HepG2 (cell line): ENCODE results near the gene IFIH1. TPM values are rescaled to one million over a fixed set of nuclear protein-coding genes. Genes with fewer than 3 reads are reported as not detected.
A peak's percentile ranks its signal among the peaks of the same experiment; 100 is the strongest.

Experiments
- ATAC-seq: fragments of 200-7000 bp; cut with Tn5 transposase; 3 replicates; pipeline ENCODE4 v1.9.1; 2020; ENCODE audit warnings: mild to moderate bottlenecking, moderate library complexity
- BruUV-seq: library from RNA; stranded (reverse); fragments of 400-500 nt; replicated peaks from 2 replicates; lab custom pipeline; 2021; lab: Mats Ljungman, UMichigan
- CTCF ChIA-PET: fragments of 300-600 bp; formaldehyde crosslinking; extraction: SDS; loops from one replicate; lab custom pipeline; 2021; ENCODE audit warnings: low total read pairs, inconsistent platforms, low intra/inter-chr PET ratio; lab: Yijun Ruan, JAX
- POLR2A ChIA-PET: fragments of 350-600 bp; sonication (Branson Sonifier 250); formaldehyde crosslinking; loops from one replicate; lab custom pipeline; 2020; ENCODE audit warnings: antibody characterized with exemption, inconsistent platforms; lab: Yijun Ruan, JAX
- DNase-seq: peaks from one replicate; pipeline ENCODE4 v3.0.0-alpha.2; 2015; ENCODE audit warnings: low spot score
- FAIRE-seq: peaks from 3 replicates; lab custom pipeline; 2011; peaks lifted over from hg19 to GRCh38; lab: Jason Lieb, UNC
- H2AFZ ChIP-seq: one replicate; pipeline ENCODE4 v1.6.1; 2011; ENCODE audit warnings: low read length, inconsistent platforms
- H3K27ac ChIP-seq: fragments of 300-600 bp; 3 replicates; pipeline ENCODE4 v1.8.0; 2011; ENCODE audit warnings: mixed run types, mild to moderate bottlenecking, mixed read lengths, low read length, inconsistent platforms; ENCODE audit not compliant: insufficient read depth; ENCODE audit errors: extremely low read length
- H3K27me3 ChIP-seq, 2 experiments: fragments of 200-600 bp in 1 of 2; 2 replicates in 1 of 2; 3 replicates in 1 of 2; pipeline versions ENCODE4 v1.6.0 to v1.8.0; 2011; ENCODE audit warnings: low read length in 2 of 2, mild to moderate bottlenecking in 2 of 2, moderate library complexity in 2 of 2, inconsistent platforms in 1 of 2; ENCODE audit not compliant: insufficient read depth in 2 of 2, control insufficient read depth in 1 of 2
- H3K36me3 ChIP-seq, 2 experiments: fragments of 200-600 bp in 1 of 2; replicated peaks in 1 of 2; 2 replicates in 1 of 2; 3 replicates in 1 of 2; pipeline versions ENCODE4 v1.5.1 to v1.8.0; 2011; ENCODE audit warnings: low read length in 2 of 2, inconsistent platforms in 1 of 2; ENCODE audit not compliant: insufficient read depth in 2 of 2, control insufficient read depth in 1 of 2
- H3K4me1 ChIP-seq: 2 replicates; pipeline ENCODE4 v1.5.1; 2012; ENCODE audit warnings: low read length, inconsistent platforms; ENCODE audit not compliant: insufficient read depth
- H3K4me2 ChIP-seq: 2 replicates; pipeline ENCODE4 v1.6.0; 2011; ENCODE audit warnings: low read depth, low read length, inconsistent platforms
- H3K4me3 ChIP-seq, 3 experiments: fragments of 200-600 bp in 1 of 3; sonication (generic), shearing (Covaris generic) in 1 of 3; replicated peaks in 1 of 3; 2 replicates each; pipeline ENCODE4 v1.5.1; 2011 to 2016; ENCODE audit warnings: low read length in 3 of 3, inconsistent platforms in 2 of 3, low read depth in 2 of 3, mild to moderate bottlenecking in 2 of 3, control low read depth in 1 of 3, mixed read lengths in 1 of 3; ENCODE audit not compliant: insufficient read depth in 1 of 3
- H3K79me2 ChIP-seq: one replicate; pipeline ENCODE4 v1.6.1; 2011; ENCODE audit warnings: low read length, inconsistent platforms; ENCODE audit not compliant: insufficient read depth
- H3K9ac ChIP-seq: 2 replicates; pipeline ENCODE4 v1.6.0; 2011; ENCODE audit warnings: mild to moderate bottlenecking, low read depth, low read length, inconsistent platforms; ENCODE audit not compliant: insufficient read depth
- H3K9me3 ChIP-seq: 2 replicates; pipeline ENCODE4 v1.5.1; 2012; ENCODE audit warnings: mild to moderate bottlenecking, low read length
- H4K20me1 ChIP-seq: 2 replicates; pipeline ENCODE4 v1.6.0; 2011; ENCODE audit warnings: inconsistent platforms, mild to moderate bottlenecking, low read length, moderate library complexity; ENCODE audit not compliant: insufficient read depth
- ATF7 ChIP-seq, 2 experiments: fragments of 450-650 bp in 1 of 2; sonication (generic) in 1 of 2; formaldehyde crosslinking in 1 of 2; IDR thresholded peaks; 2 replicates each; pipeline versions ENCODE4 v1.4.0 to v1.6.1; 2016 to 2020; ENCODE audit warnings: antibody characterized with exemption in 1 of 2, mild to moderate bottlenecking in 1 of 2, missing genetic modification reagents in 1 of 2
- GABPA ChIP-seq, 2 experiments: IDR thresholded peaks; 2 replicates each; pipeline ENCODE4 v1.6.1; 2011 to 2016; ENCODE audit warnings: low read depth in 2 of 2, low read length in 1 of 2, missing biosample characterization in 1 of 2, missing genetic modification characterization in 1 of 2
- KAT2B ChIP-seq: fragments of 150-350 bp; IDR thresholded peaks from 2 replicates; pipeline ENCODE4 v1.6.1; 2014; ENCODE audit warnings: low read depth, low read length, borderline replicate concordance
- SP5 ChIP-seq: IDR thresholded peaks from 2 replicates; pipeline ENCODE4 v1.6.1; 2016; ENCODE audit warnings: low read depth, borderline replicate concordance
- ZFP90 ChIP-seq: sonication (generic); formaldehyde crosslinking; IDR thresholded peaks from 2 replicates; pipeline ENCODE4 v1.8.0; 2022; ENCODE audit warnings: missing genetic modification reagents, mild to moderate bottlenecking, inconsistent platforms, borderline replicate concordance
- ZKSCAN1 ChIP-seq: fragments of 150-350 bp; IDR thresholded peaks from 2 replicates; pipeline ENCODE4 v1.6.1; 2014; ENCODE audit warnings: low read length
- WGBS: methylation state at CpG from one replicate; pipeline ENCODE4 v1.1.6; 2017; ENCODE audit warnings: low lambda C conversion rate; 5-methylcytosine and 5-hydroxymethylcytosine counted together
- in situ Hi-C: cut with HindIII; loops from 2 replicates; pipeline ENCODE4 v1.10.0; 2017; ENCODE audit warnings: low pct_unique_long_range_greater_than_20kb; ENCODE audit not compliant: extremely low pct_ligation_motif_present
- intact Hi-C: fragments of 100-400 bp; cut with micrococcal nuclease; formaldehyde crosslinking; loops from one replicate; pipeline ENCODE4 v1.10.0; 2022; ENCODE audit not compliant: unreplicated experiment
- polyA plus RNA-seq, 8 experiments: library from polyadenylated mRNA; depleted of rRNA in 3 of 8; stranded (reverse) in 7 of 8; unstranded in 1 of 8; fragments of >200 nt; fragmentation: Illumina TruSeq in 4 of 8; extraction: Trizol in 4 of 8; gene quantifications; 2 replicates each; pipeline versions ENCODE4 v1.2.1 to v1.2.3, GENCODE V29; 2011 to 2016; ENCODE audit warnings: low read depth in 4 of 8, missing spikeins in 1 of 8, mixed read lengths in 1 of 8; ENCODE audit not compliant: insufficient read depth in 1 of 8
- total RNA-seq, 5 experiments: library from RNA; depleted of rRNA; stranded (reverse); fragments of >200 nt; fragmentation: Illumina TruSeq; extraction: Trizol; gene quantifications; 2 replicates each; pipeline ENCODE4 v1.2.3, GENCODE V29; 2016; ENCODE audit warnings: low read depth in 1 of 5
- TF ChIP-seq, protein P1 (sequence below): sonication (generic); formaldehyde crosslinking; IDR thresholded peaks from 2 replicates; pipeline ENCODE4 v1.9.0; 2021; ENCODE audit warnings: missing genetic modification reagents, mild to moderate bottlenecking, borderline replicate concordance
- TF ChIP-seq, protein P2 (sequence below): sonication (generic); formaldehyde crosslinking; IDR thresholded peaks from 2 replicates; pipeline ENCODE4 v1.4.0; 2020; ENCODE audit warnings: mild to moderate bottlenecking, missing genetic modification reagents

The IFIH1 gene
- total and polyA plus RNA-seq, 2 of the 13 experiments (the other 11 are each of a cell fraction or from before 2014, with no cell fraction given), result 1.5 to 11.5 TPM

DNA sequence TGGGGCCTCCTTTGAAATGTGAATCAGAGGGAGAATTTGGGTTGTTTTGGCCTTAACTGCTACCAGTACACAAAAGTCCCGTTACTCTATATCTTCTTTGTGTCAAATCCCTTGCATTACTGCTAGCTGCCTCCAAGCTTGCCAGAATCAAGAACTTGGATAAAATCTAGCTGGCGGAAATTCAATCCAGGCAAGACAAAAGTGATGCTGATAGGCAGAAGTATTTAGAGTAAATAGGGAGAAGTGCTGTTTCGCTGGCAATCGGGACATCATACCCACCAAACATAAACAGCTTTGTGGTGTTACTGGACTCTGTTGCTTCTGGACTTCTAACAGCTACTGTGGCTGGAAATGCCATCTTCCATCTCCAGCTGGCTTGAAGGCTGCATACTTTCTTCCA, 2.5 kb downstream of the IFIH1 start (continued):
- TF ChIP-seq, protein P1, sequence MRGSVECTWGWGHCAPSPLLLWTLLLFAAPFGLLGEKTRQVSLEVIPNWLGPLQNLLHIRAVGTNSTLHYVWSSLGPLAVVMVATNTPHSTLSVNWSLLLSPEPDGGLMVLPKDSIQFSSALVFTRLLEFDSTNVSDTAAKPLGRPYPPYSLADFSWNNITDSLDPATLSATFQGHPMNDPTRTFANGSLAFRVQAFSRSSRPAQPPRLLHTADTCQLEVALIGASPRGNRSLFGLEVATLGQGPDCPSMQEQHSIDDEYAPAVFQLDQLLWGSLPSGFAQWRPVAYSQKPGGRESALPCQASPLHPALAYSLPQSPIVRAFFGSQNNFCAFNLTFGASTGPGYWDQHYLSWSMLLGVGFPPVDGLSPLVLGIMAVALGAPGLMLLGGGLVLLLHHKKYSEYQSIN (CRISPR knock-in tag), result no peak
- TF ChIP-seq, protein P2, sequence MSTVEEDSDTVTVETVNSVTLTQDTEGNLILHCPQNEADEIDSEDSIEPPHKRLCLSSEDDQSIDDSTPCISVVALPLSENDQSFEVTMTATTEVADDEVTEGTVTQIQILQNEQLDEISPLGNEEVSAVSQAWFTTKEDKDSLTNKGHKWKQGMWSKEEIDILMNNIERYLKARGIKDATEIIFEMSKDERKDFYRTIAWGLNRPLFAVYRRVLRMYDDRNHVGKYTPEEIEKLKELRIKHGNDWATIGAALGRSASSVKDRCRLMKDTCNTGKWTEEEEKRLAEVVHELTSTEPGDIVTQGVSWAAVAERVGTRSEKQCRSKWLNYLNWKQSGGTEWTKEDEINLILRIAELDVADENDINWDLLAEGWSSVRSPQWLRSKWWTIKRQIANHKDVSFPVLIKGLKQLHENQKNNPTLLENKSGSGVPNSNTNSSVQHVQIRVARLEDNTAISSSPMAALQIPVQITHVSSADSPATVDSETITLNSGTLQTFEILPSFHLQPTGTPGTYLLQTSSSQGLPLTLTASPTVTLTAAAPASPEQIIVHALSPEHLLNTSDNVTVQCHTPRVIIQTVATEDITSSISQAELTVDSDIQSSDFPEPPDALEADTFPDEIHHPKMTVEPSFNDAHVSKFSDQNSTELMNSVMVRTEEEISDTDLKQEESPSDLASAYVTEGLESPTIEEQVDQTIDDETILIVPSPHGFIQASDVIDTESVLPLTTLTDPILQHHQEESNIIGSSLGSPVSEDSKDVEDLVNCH (CRISPR knock-in tag), result no peak
- TF ChIP-seq SP5 (CRISPR knock-in tag) (no peak), ZKSCAN1 (no peak), GABPA (IDR thresholded peaks at IDR 0.05; ENCODE audit: low read depth, low read length) (no peak), GABPA (CRISPR knock-in tag; IDR thresholded peaks at IDR 0.05; ENCODE audit: low read depth) (no peak), ZFP90 (CRISPR knock-in tag) (no peak)

DNA sequence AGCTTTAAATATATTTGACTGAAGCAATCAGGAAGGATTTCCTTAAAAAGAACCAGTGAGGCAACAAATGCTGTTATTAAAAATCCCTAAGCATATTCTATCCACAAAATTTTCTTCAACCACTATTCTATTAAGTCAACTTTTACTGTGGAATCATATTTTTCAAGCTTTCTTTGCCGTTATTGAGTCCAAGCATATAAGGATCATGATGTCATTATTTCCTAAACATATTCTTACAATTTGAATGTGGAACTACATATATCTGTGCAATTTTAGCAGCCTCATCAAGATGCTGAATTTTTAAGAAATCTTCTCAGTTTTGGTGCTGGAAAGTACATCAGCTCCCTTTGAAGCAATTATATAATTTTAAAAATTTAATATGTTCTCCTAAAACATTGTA, 5.6 kb downstream of the IFIH1 start:
- TF ChIP-seq KAT2B (no peak), ATF7 (IDR thresholded peaks at IDR 0.05) (peak; percentile 73; the same call in 1 of the 2 replicates), ATF7 (CRISPR knock-in tag; IDR thresholded peaks at IDR 0.05) (no peak)
- Histone ChIP-seq H3K4me1 (peaks cover 21% of the 10 kb centered on the region), H3K4me2 (no peak overlapping the region), H2AFZ (no peak overlapping the region), H3K36me3 (peaks cover 0 to 3% of the 10 kb centered on the region in 2 experiments; a peak in 1 of 5 replicates), H3K4me3 (no peak overlapping the region), H3K27me3 (no peaks in the 10 kb centered on the region; a peak in 1 of 5 replicates), H3K9me3 (no peaks in the 10 kb centered on the region), H3K27ac (no peak overlapping the region), H4K20me1 (no peaks in the 10 kb centered on the region), H3K79me2 (no peaks in the 10 kb centered on the region), H3K9ac (no peak overlapping the region)
- ChIA-PET CTCF (no interaction called here), POLR2A (no interaction called here)
- ATAC-seq (no peak), FAIRE-seq (no peak), DNase-seq (no peak)
- intact Hi-C loops (no loop called here), in situ Hi-C loops (loop anchor here (25.0 kb wide), 1 partner anchor 326 kb away; no protein-coding TSS in a partner anchor)
- BruUV-seq, result no TSS peak
- WGBS, result 95% methylated on average over 1 of the region's 1 CpG
